Adrenal gland (tissue), 5 donors: ENCODE results near the gene MNAT1.
"Not testable (repeated sequence)": the region's sequence is repeated elsewhere in the genome, so short reads cannot be mapped to it uniquely, and the experiment has no call there.

Experiments used
- CTCF ChIP-seq, 6 experiments: fragments of 450-650 bp in 4 of 6; fragments of 200-600 bp in 2 of 6; sonication (generic) in 1 of 6; IDR thresholded peaks; 1 replicate in 5 of 6; 2 replicates in 1 of 6; pipeline versions ENCODE4 v1.5.1 to v1.8.0; 2016 to 2021; ENCODE audit warnings: antibody characterized with exemption in 6 of 6, mild to moderate bottlenecking in 2 of 6, moderate library complexity in 1 of 6
- POLR2A ChIP-seq, 2 donors: fragments of 450-650 bp; IDR thresholded peaks; one replicate each; pipeline ENCODE4 v1.6.1; 2017; ENCODE audit warnings: antibody characterized with exemption in 2 of 2, mild to moderate bottlenecking in 2 of 2, moderate library complexity in 1 of 2
- donor health status: DM: no; HTN: no; CAD: no.

GRCh38 chr14:60731291-60731690 lies 3.3 kb upstream of the MNAT1 start:
- not testable (repeated sequence) for TF ChIP-seq CTCF, POLR2A (IDR thresholded peaks at IDR 0.05)
